Measurements from ENCODE around the gene IGSF21.

IGSF21 gene

GRCh38 chr1:18253093-18253492, 145.5 kb downstream of the IGSF21 start:
- Histone ChIP-seq H3K9me3 (ENCODE audit: control insufficient read depth, insufficient read depth, low read length) (no peaks in the 10 kb centered on the region), H3K4me1 (ENCODE audit: control insufficient read depth, insufficient read depth, low read length) (no peaks in the 10 kb centered on the region; the same call in none of the 2 replicates), H3K27me3 (ENCODE audit: control insufficient read depth, insufficient read depth, low read length) (no peaks in the 10 kb centered on the region), H3K27ac (ENCODE audit: low read length) (no peak overlapping the region), H3K36me3 (ENCODE audit: control insufficient read depth, insufficient read depth, low read length) (no peaks in the 10 kb centered on the region), H3K4me3 (ENCODE audit: low read length) (no peak overlapping the region)
- WGBS (ENCODE audit: insufficient coverage, insufficient read length), result no CpG with 5 or more reads among the region's 4 CpGs
- DNase-seq (ENCODE audit: low read depth, low spot score), result no peak

DNA sequence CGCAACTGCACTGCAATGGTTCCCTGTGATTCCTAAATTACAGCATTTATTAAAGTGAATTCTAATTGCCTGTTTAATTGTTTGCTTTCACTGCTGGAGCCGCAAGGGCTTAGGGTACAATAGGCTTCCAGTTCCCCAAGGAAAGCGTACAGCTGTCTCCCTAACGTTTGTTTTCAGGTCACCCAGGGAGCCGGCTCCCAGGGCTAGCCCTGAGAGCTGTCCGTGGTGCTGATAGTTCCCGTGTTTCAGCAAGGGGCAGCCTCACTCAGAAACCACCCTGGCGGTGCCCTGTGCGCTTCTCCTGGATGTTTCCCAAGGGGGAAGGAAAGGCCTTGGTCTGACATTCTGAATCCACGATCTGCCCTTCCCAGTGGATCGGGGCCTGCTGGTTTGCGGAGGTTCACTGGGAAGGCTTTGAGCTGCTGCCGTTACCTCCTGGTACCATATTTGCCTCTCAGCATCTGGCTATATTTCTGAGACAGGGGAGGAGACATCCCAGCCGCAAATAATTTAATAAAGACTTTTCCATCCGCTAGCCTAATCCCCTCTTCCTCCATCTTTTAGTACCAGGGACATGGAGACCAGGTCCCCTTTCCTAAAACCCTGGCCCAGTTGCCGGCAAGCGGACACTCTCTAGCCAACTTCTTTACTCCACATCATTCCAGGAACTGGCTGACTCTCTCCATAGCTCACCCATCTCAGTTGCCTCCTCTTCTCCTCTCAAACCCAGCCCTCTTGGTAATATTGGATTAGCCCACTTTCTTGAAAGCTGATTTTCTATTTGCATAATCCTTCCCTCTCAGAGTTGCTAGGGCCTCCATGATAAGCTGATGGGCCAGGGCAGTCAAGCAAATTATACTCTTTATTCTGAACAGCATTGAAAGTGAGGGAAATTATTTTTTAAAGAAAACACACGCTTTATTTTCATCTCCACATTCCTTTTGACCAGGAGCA, 149.0 kb downstream of the IGSF21 start:
- Histone ChIP-seq H3K9me3 (ENCODE audit: control insufficient read depth, insufficient read depth, low read length) (no peaks in the 10 kb centered on the region), H3K36me3 (ENCODE audit: control insufficient read depth, insufficient read depth, low read length) (no peaks in the 10 kb centered on the region), H3K27me3 (ENCODE audit: control insufficient read depth, insufficient read depth, low read length) (no peaks in the 10 kb centered on the region), H3K27ac (ENCODE audit: low read length) (no peak overlapping the region), H3K4me3 (ENCODE audit: low read length) (no peak overlapping the region), H3K4me1 (ENCODE audit: control insufficient read depth, insufficient read depth, low read length) (no peaks in the 10 kb centered on the region; the same call in 1 of the 2 replicates)
- peak; percentile 70 for DNase-seq (ENCODE audit: low read depth, low spot score)
- no CpG with 5 or more reads among the region's 18 CpGs for WGBS (ENCODE audit: insufficient coverage, insufficient read length)

GRCh38 chr1:18257778-18258177, 150.2 kb downstream of the IGSF21 start:
- Histone ChIP-seq H3K9me3 (ENCODE audit: control insufficient read depth, insufficient read depth, low read length) (no peaks in the 10 kb centered on the region), H3K36me3 (ENCODE audit: control insufficient read depth, insufficient read depth, low read length) (no peaks in the 10 kb centered on the region), H3K4me3 (ENCODE audit: low read length) (no peak overlapping the region), H3K27me3 (ENCODE audit: control insufficient read depth, insufficient read depth, low read length) (no peaks in the 10 kb centered on the region), H3K27ac (ENCODE audit: low read length) (no peak overlapping the region), H3K4me1 (ENCODE audit: control insufficient read depth, insufficient read depth, low read length) (peaks cover 6% of the 10 kb centered on the region)
- WGBS (ENCODE audit: insufficient coverage, insufficient read length), result no CpG with 5 or more reads among the region's 3 CpGs
- DNase-seq (ENCODE audit: low read depth, low spot score), result no peak

GRCh38 chr1:18261891-18262290, 154.3 kb downstream of the IGSF21 start:
- H3K9me3 ChIP-seq (ENCODE audit: control insufficient read depth, insufficient read depth, low read length), result no peaks in the 10 kb centered on the region
- H3K36me3 ChIP-seq (ENCODE audit: control insufficient read depth, insufficient read depth, low read length), result no peaks in the 10 kb centered on the region
- no CpG with 5 or more reads among the region's 4 CpGs for WGBS (ENCODE audit: insufficient coverage, insufficient read length)
- peaks cover 11% of the 10 kb centered on the region for H3K4me1 ChIP-seq (ENCODE audit: control insufficient read depth, insufficient read depth, low read length)
- DNase-seq (ENCODE audit: low read depth, low spot score), result no peak
- H3K4me3 ChIP-seq (ENCODE audit: low read length), result no peak overlapping the region
- H3K27ac ChIP-seq (ENCODE audit: low read length), result no peak overlapping the region
- no peaks in the 10 kb centered on the region for H3K27me3 ChIP-seq (ENCODE audit: control insufficient read depth, insufficient read depth, low read length)

GRCh38 chr1:18262726-18263125, 155.1 kb downstream of the IGSF21 start:
- H3K4me1 ChIP-seq (ENCODE audit: control insufficient read depth, insufficient read depth, low read length), result peaks cover 11% of the 10 kb centered on the region
- no peak for DNase-seq (ENCODE audit: low read depth, low spot score)
- no peaks in the 10 kb centered on the region for H3K36me3 ChIP-seq (ENCODE audit: control insufficient read depth, insufficient read depth, low read length)
- H3K27ac ChIP-seq (ENCODE audit: low read length), result no peak overlapping the region
- H3K27me3 ChIP-seq (ENCODE audit: control insufficient read depth, insufficient read depth, low read length), result no peaks in the 10 kb centered on the region
- no peaks in the 10 kb centered on the region for H3K9me3 ChIP-seq (ENCODE audit: control insufficient read depth, insufficient read depth, low read length)
- no peak overlapping the region for H3K4me3 ChIP-seq (ENCODE audit: low read length)
- no CpG with 5 or more reads among the region's 6 CpGs for WGBS (ENCODE audit: insufficient coverage, insufficient read length)

DNA sequence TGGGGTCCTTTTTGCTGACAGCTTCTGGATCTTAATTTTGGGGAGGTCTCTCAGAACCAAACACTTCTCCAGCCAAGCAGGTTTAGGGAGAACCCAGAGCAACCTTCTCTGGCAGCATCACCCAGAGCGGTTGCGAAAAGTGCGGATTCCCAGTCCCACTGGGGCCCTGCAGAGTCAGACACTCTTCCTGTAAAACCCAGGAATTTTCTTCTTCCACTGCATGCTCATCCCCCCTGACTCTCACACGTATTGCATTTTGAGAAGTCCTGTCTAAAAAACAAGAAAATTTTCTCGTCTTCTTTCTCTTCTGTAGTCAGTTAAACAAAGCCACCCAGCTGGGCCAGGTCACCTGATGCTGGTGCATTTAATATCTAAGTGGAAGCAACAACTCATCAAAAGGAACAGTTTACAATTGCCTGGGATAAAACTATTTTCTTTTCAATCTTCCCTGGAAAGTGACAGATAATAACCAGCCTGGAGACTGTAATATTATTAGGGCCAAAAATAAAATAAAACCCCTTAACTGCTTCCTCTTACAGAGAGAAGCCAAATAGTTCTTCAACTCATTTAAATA, 156.0 kb downstream of the IGSF21 start:
- H3K36me3 ChIP-seq (ENCODE audit: control insufficient read depth, insufficient read depth, low read length), result no peaks in the 10 kb centered on the region
- no CpG with 5 or more reads among the region's 5 CpGs for WGBS (ENCODE audit: insufficient coverage, insufficient read length)
- H3K27ac ChIP-seq (ENCODE audit: low read length), result no peak overlapping the region
- DNase-seq (ENCODE audit: low read depth, low spot score), result no peak
- peaks cover 11% of the 10 kb centered on the region for H3K4me1 ChIP-seq (ENCODE audit: control insufficient read depth, insufficient read depth, low read length)
- no peaks in the 10 kb centered on the region for H3K27me3 ChIP-seq (ENCODE audit: control insufficient read depth, insufficient read depth, low read length)
- no peak overlapping the region for H3K4me3 ChIP-seq (ENCODE audit: low read length)
- H3K9me3 ChIP-seq (ENCODE audit: control insufficient read depth, insufficient read depth, low read length), result no peaks in the 10 kb centered on the region

- WGBS (ENCODE audit: insufficient coverage, insufficient read length), result no CpG with 5 or more reads among the region's 6 CpGs
- no peak overlapping the region for H3K27ac ChIP-seq (ENCODE audit: low read length)
- DNase-seq (ENCODE audit: low read depth, low spot score), result no peak
- no peaks in the 10 kb centered on the region for H3K36me3 ChIP-seq (ENCODE audit: control insufficient read depth, insufficient read depth, low read length)
- peaks cover 11% of the 10 kb centered on the region for H3K4me1 ChIP-seq (ENCODE audit: control insufficient read depth, insufficient read depth, low read length)
- H3K9me3 ChIP-seq (ENCODE audit: control insufficient read depth, insufficient read depth, low read length), result no peaks in the 10 kb centered on the region
- no peaks in the 10 kb centered on the region for H3K27me3 ChIP-seq (ENCODE audit: control insufficient read depth, insufficient read depth, low read length)
- no peak overlapping the region for H3K4me3 ChIP-seq (ENCODE audit: low read length)
Measured at GRCh38 chr1:18264450-18265039, 156.9 kb downstream of the IGSF21 start.

- no CpG with 5 or more reads among the region's 9 CpGs for WGBS (ENCODE audit: insufficient coverage, insufficient read length)
Measured at GRCh38 chr1:18265641-18266040, 158.0 kb downstream of the IGSF21 start.

DNA sequence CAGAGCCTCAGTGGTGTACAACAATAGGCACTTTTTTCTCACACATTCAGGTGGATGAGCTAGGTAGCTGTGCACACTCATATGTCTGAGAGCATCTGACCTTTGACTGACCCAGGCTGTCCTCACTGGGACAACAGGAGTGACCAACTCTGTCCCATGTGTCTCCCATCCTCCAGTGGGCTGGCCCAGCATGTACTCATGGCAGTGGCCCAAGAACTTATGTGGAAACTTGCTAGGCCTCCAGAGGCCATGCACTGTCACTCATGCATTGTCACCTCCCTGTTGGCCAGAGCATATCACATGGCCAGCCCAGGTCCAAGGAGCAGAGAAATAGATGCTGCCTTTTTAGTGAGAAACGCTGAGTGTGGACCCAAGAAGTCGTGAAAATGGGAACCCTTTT, 158.8 kb downstream of the IGSF21 start:
- no peaks in the 10 kb centered on the region for H3K9me3 ChIP-seq (ENCODE audit: control insufficient read depth, insufficient read depth, low read length)
- peaks cover 11% of the 10 kb centered on the region for H3K4me1 ChIP-seq (ENCODE audit: control insufficient read depth, insufficient read depth, low read length)
- no peak for DNase-seq (ENCODE audit: low read depth, low spot score)
- H3K4me3 ChIP-seq (ENCODE audit: low read length), result no peak overlapping the region
- H3K36me3 ChIP-seq (ENCODE audit: control insufficient read depth, insufficient read depth, low read length), result no peaks in the 10 kb centered on the region
- WGBS (ENCODE audit: insufficient coverage, insufficient read length), result no CpG with 5 or more reads among the region's 2 CpGs
- no peak overlapping the region for H3K27ac ChIP-seq (ENCODE audit: low read length)
- H3K27me3 ChIP-seq (ENCODE audit: control insufficient read depth, insufficient read depth, low read length), result no peaks in the 10 kb centered on the region

More at GRCh38 chr1:18265641-18266040, 158.0 kb downstream of the IGSF21 start:
- Histone ChIP-seq H3K9me3 (ENCODE audit: control insufficient read depth, insufficient read depth, low read length) (no peaks in the 10 kb centered on the region), H3K36me3 (ENCODE audit: control insufficient read depth, insufficient read depth, low read length) (no peaks in the 10 kb centered on the region), H3K27ac (ENCODE audit: low read length) (no peak overlapping the region), H3K4me1 (ENCODE audit: control insufficient read depth, insufficient read depth, low read length) (peaks cover 11% of the 10 kb centered on the region), H3K27me3 (ENCODE audit: control insufficient read depth, insufficient read depth, low read length) (no peaks in the 10 kb centered on the region), H3K4me3 (ENCODE audit: low read length) (no peak overlapping the region)
- DNase-seq (ENCODE audit: low read depth, low spot score), result no peak

DNA sequence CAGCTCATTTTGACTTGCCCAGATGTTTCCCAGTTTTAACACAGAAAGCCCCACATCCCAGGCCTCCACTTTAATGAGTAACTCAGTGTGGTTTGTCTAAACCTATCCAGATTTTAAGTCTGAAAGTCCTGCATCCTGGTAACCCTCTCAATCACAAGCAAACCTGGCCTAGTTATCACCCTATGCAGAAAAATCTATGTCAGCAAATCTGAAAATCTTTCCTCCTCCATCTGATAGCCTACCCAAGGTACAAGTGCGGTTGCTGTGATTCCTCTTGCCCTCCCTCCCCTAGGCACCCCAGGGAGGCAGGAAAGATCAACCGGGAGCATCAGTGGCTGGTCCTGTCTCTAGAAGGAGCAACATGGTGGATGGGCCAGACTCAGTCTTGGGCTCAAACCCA, 163.7 kb downstream of the IGSF21 start:
- H3K4me3 ChIP-seq (ENCODE audit: low read length), result no peak overlapping the region
- no peaks in the 10 kb centered on the region for H3K36me3 ChIP-seq (ENCODE audit: control insufficient read depth, insufficient read depth, low read length)
- H3K27me3 ChIP-seq (ENCODE audit: control insufficient read depth, insufficient read depth, low read length), result no peaks in the 10 kb centered on the region
- H3K27ac ChIP-seq (ENCODE audit: low read length), result no peak overlapping the region
- H3K9me3 ChIP-seq (ENCODE audit: control insufficient read depth, insufficient read depth, low read length), result no peaks in the 10 kb centered on the region
- no CpG with 5 or more reads among the region's 2 CpGs for WGBS (ENCODE audit: insufficient coverage, insufficient read length)
- no peak for DNase-seq (ENCODE audit: low read depth, low spot score)
- no peaks in the 10 kb centered on the region for H3K4me1 ChIP-seq (ENCODE audit: control insufficient read depth, insufficient read depth, low read length)

Measured in iPS DF 6.9 (cell line).